Erythroblast (primary cell): Measurements from ENCODE around the gene MAJIN.

Experiments
- DNase-seq, 2 experiments: peaks; one replicate each; lab custom pipeline; 2025; lab: John Stamatoyannopoulos, UW
- GATA1 ChIP-seq: IDR thresholded peaks from 2 replicates; pipeline ENCODE4 v1.6.1; 2011; ENCODE audit warnings: low read depth, mild to moderate bottlenecking, control low read depth, low read length, moderate library complexity
- POLR2A ChIP-seq: IDR thresholded peaks from 2 replicates; pipeline ENCODE4 v1.6.1; 2011; ENCODE audit warnings: mild to moderate bottlenecking, low read length

The MAJIN gene

DNA sequence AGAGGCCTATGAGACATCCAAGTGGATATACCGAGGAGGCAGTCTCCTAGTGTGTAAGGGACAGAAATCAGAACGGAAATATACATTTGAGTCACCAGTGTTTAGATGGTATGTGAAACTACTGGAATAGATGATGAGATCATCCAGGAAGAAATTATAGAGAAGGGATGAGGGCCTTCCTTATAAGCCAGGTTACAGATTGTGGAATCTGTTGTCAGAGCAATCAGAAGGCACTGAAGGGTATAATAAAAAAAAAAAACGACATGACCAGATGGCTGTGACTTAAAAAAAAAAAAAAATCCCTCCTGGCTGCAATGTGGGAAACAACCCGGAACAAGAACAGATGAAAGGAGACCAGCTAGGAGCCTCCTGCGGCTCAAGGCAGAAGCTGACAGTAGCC, 2.7 kb downstream of the MAJIN start:
- DNase-seq: no peak
- TF ChIP-seq GATA1 (no peak), POLR2A (no peak)

DNA sequence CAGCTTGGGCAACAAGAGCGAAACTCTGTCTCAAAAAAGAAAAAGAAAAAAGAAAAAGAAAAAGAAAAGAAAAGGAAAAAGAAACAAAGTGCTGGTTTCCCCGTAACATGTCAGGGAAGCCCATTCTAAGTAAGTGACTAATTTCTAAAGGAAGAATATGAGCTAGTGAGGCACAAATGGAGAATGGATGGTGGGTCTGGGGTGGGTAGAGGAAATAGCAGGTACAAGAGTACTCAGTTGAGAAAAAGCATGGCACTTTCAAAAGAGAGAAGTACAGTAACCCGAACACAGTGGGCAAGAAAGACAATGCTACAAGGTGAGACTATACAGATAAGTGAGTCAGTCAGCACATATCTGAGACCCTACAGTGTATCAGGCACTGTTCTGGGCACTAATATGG, 4.5 kb downstream of the MAJIN start:
- no peak for DNase-seq
- TF ChIP-seq GATA1: no peak
- no peak for TF ChIP-seq POLR2A

DNA sequence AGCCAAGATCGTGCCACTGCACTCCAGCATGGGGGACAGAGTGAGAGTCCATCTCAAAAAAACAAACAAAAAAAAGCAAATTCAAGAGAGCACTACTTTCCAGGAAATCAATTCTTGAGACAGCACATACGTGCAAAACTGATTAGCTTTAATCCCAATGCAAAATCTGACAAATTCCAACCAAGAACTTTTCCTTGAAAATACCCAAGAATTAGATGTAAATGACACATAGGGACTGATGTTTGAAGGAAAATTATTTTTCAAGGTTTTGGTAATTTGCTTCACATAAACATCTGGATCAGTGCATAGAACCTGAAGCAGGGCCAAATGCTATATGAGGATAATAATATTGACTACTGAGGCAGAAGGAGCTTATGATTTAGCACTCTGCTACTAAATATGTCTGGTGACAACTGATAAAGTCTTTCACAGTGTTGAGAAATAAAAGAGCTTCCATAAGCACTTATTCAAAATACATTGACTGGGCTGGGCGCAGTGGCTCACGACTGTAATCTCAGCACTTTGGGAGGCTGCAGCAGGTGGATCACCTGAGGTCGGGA, 8.8 kb downstream of the MAJIN start:
- DNase-seq: peak in 1 of 2 experiments; percentile 20
- TF ChIP-seq POLR2A (no peak), GATA1 (no peak)

DNA sequence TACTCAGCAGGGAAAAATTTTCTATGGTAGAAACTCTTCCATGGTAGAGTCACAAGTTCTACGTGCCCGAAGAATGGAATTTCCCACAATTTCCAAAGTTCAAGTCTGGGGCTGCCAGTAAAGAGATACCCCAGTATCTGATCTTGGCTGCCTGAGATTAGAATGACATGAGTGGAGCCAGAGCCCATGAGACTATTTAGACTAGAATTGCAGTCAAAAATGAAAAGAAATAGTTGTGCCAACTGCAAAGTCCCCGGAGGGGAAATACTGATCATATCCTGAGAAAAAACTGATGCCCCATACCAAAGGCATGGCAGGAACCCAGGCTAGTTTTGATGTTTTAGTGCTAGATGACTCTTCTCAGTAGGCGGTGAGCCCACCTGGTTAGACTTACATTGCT, 11.2 kb downstream of the MAJIN start:
- peak; percentile 40 to 64 for DNase-seq
- no peak for TF ChIP-seq GATA1
- no peak for TF ChIP-seq POLR2A

DNA sequence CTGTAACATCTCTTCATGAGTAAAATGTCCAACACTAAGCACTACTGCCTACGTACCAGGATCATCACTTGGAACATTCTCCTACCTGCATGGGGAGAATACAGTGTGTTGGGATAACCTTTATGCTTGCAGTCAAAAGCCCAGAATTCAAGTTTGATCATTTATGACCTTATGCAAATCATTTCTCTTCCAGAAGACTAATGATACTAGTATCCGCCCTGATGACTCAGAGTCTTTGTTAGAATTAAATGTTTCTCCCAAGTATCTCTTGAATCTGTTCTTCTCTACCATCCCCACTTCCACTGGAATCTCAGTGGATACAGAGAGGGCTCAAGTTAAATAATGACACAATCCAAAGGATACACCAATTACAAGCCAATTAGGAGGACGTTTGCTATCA, 12.4 kb downstream of the MAJIN start:
- TF ChIP-seq GATA1: no peak
- TF ChIP-seq POLR2A: no peak
- no peak for DNase-seq

DNA sequence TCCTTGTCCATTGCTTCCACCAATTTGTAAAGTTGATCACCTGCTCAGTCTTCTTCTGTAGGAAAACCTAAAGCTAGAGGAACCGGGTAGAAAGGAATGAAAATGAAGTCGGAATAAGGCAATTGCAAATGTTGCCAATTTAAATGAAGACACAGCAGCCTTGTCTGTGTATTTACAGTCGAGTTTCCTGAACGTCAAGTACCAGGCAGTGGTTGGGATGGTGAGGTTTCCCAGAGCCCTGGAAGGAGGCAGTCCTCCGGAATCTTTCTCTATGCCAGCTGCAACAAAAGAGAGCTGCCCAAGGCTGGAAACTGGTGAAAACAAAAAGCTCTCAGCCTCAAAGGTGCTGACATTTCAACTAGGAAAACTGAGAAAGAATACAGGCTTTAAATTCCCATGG, 17.7 kb downstream of the MAJIN start:
- TF ChIP-seq POLR2A (no peak), GATA1 (no peak)
- DNase-seq: no peak

DNA sequence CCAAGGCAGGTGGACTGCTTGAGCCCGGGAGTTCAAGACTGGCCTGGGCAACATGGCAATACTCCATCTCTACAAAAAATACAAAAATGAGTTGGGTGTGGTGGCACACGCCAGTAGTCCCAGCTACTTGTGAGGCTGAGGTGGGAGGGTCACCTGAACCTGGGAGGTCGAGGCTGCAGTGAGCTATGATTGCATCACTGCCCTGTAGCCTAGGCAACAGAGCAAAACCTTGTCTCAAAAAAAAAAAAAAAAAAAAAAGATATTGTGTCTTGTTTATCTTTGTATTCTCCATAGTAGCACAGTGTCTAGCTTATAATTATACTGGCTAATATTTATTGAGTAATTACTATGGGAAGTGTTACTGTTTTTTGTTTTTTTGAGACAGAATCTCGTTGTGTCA, 20.4 kb downstream of the MAJIN start:
- TF ChIP-seq POLR2A: no peak
- TF ChIP-seq GATA1: no peak
- DNase-seq: no peak

DNA sequence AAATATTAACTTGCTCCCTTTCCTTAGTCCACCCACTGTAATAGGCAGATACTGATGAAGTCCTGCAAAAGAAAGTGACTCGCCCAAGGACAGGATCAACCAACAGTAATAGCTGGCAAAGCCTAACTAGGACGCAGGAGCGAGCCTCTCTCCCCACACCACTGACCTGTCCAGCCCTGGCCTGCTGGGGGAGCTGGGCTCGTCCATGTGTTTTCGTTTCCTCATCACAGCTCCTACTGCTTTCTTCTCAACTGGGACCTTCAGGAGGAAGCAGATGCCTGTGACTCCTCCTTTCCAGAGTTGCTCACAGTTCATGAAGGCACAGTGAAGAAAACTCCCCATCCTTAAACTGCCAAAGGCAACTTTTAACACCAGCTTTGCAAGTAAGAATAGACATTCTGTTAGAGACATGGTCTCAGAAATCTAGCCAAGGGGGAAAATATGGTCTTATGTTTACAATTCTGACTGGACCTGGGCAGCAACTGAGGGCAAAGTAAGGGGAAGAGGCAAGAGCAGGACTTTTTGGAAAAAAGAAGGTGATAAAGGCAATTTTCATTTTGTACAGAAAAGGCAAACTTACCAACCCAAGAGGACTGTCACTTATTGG, 24.6 kb downstream of the MAJIN start:
- DNase-seq: no peak
- TF ChIP-seq GATA1: no peak

DNA sequence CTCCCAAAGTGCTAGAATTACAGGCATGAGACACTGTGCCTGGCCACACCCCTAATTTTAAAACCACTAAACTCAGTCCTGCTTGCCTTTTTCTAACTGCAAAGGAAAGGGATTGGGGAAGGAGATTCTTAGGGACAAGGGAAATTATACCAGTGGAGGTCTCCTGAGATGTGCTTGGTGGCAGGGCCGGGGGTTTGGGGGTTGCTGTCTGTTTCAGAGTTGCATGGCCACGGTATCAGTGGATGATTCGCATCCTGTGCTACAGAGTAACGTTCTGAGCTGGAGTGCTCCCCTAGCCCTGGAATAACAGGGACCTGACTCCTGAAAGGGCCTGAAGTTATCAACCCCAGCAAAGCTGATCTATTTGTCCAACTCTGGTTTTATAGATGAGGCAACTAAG, 35.4 kb downstream of the MAJIN start:
- no peak for DNase-seq
- no peak for TF ChIP-seq POLR2A
- TF ChIP-seq GATA1: no peak

DNA sequence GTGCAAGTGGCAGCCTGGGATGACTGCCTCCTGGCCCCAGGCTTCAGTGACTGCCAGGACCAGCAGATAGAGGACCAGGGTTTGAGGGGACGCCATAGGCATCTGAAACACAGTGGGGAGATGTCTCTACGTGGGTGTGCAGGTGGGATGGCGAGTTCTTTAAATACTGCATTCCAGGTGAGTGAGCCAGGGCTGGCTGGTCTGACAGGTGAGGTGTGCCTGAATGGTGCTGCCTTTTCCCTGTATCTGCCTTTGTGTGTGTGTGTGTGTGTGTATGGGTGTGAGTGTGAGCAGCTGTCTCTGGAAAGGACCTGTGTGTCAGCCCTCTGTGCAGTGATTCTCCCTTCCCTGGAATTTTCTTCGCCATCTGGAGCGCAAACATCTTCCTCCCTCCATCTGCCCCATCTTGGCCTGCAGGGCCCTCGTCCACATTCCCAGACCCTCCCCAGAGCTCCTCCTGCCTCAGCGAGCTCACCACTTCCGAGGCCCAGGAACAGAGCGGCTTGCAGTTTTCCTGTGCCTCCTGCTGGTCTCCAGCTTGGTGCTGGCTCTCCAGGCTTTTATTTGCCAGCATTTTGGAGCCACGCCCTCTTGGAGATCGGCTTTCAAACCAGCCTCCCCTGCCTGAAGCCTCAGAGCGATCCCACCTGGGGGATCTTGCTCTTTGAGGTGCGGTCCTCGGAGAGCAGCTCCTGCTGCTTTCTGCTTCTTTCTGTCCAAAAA, 36.4 kb downstream of the MAJIN start, which contains the start of gene GPHA2:
GPHA2 (minus strand) TSS at position 535 of the 723 bp plus-strand sequence; CDS start at position 102, 433 bp downstream.
- TF ChIP-seq GATA1 (no peak), POLR2A (no peak)
- no peak for DNase-seq

DNA sequence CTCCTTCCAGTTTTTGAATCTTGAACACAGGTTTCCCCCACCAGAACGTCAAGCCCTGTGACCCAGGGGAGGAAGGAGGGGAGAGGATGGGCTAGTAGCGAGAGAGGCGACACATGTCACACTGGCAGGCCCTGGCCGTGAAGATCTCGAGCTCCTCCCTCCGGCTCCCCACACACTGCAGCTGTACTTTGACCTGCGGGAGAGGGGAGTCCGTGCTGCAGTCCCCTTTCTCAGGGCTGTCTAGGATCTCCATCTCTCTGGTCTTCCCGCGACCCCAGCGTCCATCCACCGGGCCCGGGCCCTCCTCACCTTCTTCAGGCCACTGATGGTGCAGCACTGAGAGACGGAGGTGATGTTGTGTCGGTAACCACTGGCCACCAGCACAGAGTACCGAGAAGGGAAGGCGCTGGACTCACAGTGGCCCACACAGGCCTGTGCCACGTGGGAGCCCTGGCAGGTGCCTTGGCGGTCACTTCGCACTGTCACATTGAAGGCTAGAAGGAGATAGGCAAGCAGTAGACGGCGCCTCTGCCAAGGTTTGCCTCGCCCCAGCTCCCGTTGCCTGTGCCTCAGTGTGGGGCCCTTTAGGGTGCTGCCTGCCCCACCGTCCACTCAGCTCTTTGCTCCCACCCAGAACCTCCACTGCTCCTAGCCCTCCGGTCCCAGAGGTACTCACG, 37.1 kb downstream of the MAJIN start:
- DNase-seq: no peak
- TF ChIP-seq POLR2A (peak; percentile 26), GATA1 (no peak)

DNA sequence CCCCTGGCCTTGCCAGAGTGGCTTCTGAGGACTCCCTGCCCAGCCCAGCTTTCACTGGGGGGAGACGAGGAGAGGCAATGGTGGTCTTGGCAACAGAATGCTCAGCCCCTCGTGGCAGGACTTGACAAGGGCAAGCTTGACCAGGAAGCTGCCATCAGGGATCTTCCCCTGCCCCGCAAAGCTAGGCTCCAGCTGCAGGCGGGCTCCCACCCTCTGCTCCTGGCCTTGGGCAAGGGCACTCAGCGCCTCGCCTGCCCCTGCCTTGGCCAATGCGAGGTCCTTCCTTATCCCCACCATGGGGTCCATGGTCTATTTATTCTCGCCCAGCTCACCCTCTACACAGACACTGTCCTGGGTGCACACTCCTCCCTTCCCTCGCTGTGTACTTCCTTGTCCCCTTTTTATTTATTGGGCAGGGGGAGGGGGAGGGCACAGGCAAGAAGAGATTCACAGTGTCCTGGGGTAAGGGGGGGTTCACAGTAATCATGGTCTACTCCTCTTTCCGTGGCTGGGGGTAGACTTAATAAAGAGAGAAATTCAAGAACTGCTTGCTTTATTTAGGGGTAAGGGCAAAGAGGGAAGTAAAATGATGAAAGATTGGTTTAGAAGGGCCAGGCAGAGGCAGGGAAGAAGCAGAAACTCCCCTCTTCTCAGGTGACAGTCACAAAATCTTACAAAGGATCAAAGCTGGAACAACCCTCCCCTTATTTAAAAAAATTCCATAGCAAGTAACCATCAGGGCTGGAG, 37.8 kb downstream of the MAJIN start:
- no peak for DNase-seq
- no peak for TF ChIP-seq GATA1
- TF ChIP-seq POLR2A: no peak

DNA sequence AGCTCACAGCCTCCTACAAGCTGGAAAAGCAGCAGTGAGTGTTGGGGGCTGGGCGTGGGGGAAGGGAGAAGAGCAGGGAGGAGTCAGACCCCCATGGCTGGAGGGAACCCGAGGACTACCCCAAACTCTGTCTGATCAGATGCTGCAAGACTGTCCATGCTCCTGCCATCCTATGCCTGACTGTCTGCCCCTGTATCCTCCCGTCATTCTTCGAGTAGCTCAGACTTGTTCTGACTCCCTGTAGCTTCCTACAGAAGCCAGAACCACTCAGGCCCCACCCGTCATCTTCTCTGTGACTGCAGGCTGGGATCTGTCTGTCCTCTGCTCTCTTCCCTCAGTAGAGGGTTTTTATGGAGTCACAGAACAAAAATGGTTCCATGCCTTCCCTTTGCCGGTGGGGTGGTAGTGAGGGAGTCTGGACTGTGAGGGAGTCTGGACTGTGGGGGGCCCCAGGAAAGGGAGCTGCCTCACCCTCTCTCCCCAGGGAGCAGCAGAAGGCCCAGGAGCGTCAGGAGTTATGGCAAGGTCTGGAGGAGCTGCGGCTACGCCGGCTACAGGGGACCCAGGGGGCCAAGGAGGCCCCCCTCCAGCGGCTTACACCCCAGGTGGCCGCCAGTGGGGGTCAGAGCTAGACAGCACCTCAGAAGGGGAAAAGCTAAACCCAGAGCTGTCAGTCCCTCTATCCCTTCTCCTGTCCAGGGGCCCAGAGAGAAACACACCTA, 38.5 kb downstream of the MAJIN start:
- DNase-seq: no peak
- no peak for TF ChIP-seq POLR2A
- no peak for TF ChIP-seq GATA1
